Ishikawa (cell line): ENCODE data around the gene RIMBP2.

Experiments
- CEBPB ChIP-seq: IDR thresholded peaks from 2 replicates; pipeline ENCODE4 v1.6.1; 2012
- CREB1 ChIP-seq: IDR thresholded peaks from 2 replicates; pipeline ENCODE4 v1.6.1; 2012; ENCODE audit warnings: low read depth
- EGR1 ChIP-seq: IDR thresholded peaks from 2 replicates; pipeline ENCODE4 v1.6.1; 2012
- EP300 ChIP-seq: IDR thresholded peaks from 2 replicates; pipeline ENCODE4 v1.6.1; 2012; ENCODE audit warnings: borderline replicate concordance
- RAD21 ChIP-seq: IDR thresholded peaks from 2 replicates; pipeline ENCODE4 v1.6.1; 2012; ENCODE audit warnings: low read depth
- REST ChIP-seq: IDR thresholded peaks from 2 replicates; pipeline ENCODE4 v1.6.1; 2012; ENCODE audit warnings: low read depth, mild to moderate bottlenecking
- TAF1 ChIP-seq: IDR thresholded peaks from 2 replicates; pipeline ENCODE4 v1.6.1; 2012; ENCODE audit warnings: low read depth, mild to moderate bottlenecking
- TEAD4 ChIP-seq: IDR thresholded peaks from 2 replicates; pipeline ENCODE4 v1.6.1; 2012
- YY1 ChIP-seq: IDR thresholded peaks from 2 replicates; pipeline ENCODE4 v1.6.1; 2012; ENCODE audit warnings: low read depth
- ZBTB7A ChIP-seq: IDR thresholded peaks from 2 replicates; pipeline ENCODE4 v1.6.1; 2012; ENCODE audit warnings: low read depth

- no peak for TF ChIP-seq REST
- no peak for TF ChIP-seq EP300
- no peak for TF ChIP-seq YY1
- no peak for TF ChIP-seq TEAD4
- no peak for TF ChIP-seq RAD21
- TF ChIP-seq TAF1, result no peak
- no peak for TF ChIP-seq CEBPB
- no peak for TF ChIP-seq CREB1
- TF ChIP-seq ZBTB7A, result no peak
- no peak for TF ChIP-seq EGR1
These were observed 128.1 kb downstream of the RIMBP2 start for GRCh38 chr12:130587966-130588365.
